HEK293T (cell line): ENCODE results near the gene CHP2.

Source experiments
- ARNT ChIP-seq: fragments of 450-650 bp; IDR thresholded peaks from 2 replicates; pipeline ENCODE4 v1.6.1; 2017; ENCODE audit warnings: mild to moderate bottlenecking
- BHLHE40 ChIP-seq: fragments of 450-650 bp; IDR thresholded peaks from 2 replicates; pipeline ENCODE4 v1.6.1; 2016; ENCODE audit warnings: mild to moderate bottlenecking, moderate library complexity, borderline replicate concordance
- ELF4 ChIP-seq: fragments of 450-650 bp; IDR thresholded peaks from 2 replicates; pipeline ENCODE4 v1.6.1; 2017; ENCODE audit warnings: antibody characterized with exemption
- FOXA1 ChIP-seq: fragments of 450-650 bp; IDR thresholded peaks from 2 replicates; pipeline ENCODE4 v1.6.1; 2016; ENCODE audit warnings: mild to moderate bottlenecking
- FOXK2 ChIP-seq: fragments of 450-650 bp; IDR thresholded peaks from 2 replicates; pipeline ENCODE4 v1.6.1; 2016; ENCODE audit warnings: mild to moderate bottlenecking
- FOXM1 ChIP-seq: fragments of 450-650 bp; IDR thresholded peaks from 2 replicates; pipeline ENCODE4 v1.6.1; 2017; ENCODE audit warnings: mild to moderate bottlenecking, borderline replicate concordance
- HDGF ChIP-seq: fragments of 450-650 bp; IDR thresholded peaks from 2 replicates; pipeline ENCODE4 v1.6.1; 2017; ENCODE audit warnings: antibody characterized with exemption, borderline replicate concordance
- NFRKB ChIP-seq: fragments of 450-650 bp; IDR thresholded peaks from 2 replicates; pipeline ENCODE4 v1.6.1; 2016; ENCODE audit warnings: mild to moderate bottlenecking, moderate library complexity
- PKNOX1 ChIP-seq: fragments of 450-650 bp; IDR thresholded peaks from 2 replicates; pipeline ENCODE4 v1.6.1; 2016
- SP1 ChIP-seq: fragments of 450-650 bp; IDR thresholded peaks from 2 replicates; pipeline ENCODE4 v1.6.1; 2017
- SUZ12 ChIP-seq: fragments of 450-650 bp; IDR thresholded peaks from 2 replicates; pipeline ENCODE4 v1.6.1; 2016; ENCODE audit warnings: mild to moderate bottlenecking
- TARDBP ChIP-seq: fragments of 450-650 bp; IDR thresholded peaks from 2 replicates; pipeline ENCODE4 v1.6.1; 2016

DNA sequence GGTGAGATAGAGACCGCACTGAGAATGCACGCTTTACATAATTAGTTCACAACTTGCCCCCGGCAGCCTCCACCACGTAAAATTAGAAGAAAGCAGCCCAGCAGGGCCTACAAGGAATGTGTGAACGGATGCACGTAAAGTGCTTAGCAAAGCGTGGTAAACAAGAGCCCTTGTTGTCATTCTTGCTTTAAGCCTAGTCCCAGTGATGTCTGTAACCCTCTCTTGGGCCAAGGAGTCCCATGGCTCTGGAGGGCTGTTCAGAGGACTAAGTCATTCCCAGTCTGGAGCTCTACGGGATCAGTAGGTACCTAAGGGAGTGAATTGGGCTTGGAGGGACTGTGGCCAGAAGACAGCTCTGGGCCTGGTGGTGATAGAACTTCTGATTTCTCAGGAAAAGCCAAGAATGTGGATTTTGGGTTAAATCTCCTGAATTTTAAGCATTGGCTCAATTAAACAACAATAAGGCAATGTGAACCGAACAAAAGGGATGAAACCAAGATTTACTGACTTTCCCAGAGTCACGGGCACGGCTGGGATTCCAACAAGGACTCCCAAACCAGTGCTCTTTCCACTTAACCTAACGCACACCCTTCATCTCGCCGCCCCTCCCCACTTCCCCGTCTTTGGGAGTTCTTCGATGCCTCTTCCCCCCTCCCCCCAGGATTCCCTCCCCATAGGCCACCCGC is 775 bp upstream of the CHP2 start:
- TF ChIP-seq SUZ12 (no peak), HDGF (no peak), FOXM1 (no peak), PKNOX1 (no peak), ELF4 (no peak), BHLHE40 (no peak), NFRKB (no peak), FOXA1 (no peak), TARDBP (no peak), FOXK2 (no peak), SP1 (no peak), ARNT (no peak)
